Mononuclear cell (primary cell): ENCODE measurements around the gene TMEM150B. TPM values are rescaled to one million over a fixed set of nuclear protein-coding genes. Genes with fewer than 3 reads are reported as not detected.

Experiments used
- H3K27me3 ChIP-seq: 2 replicates; pipeline ENCODE4 v1.6.0; 2011; ENCODE audit warnings: low read length, control low read depth; ENCODE audit not compliant: insufficient read depth
- H3K4me1 ChIP-seq: 2 replicates; pipeline ENCODE4 v1.5.1; 2011; ENCODE audit warnings: mild to moderate bottlenecking, low read length, control low read depth; ENCODE audit not compliant: insufficient read depth
- H3K4me3 ChIP-seq: 2 replicates; pipeline ENCODE4 v1.5.1; 2011; ENCODE audit warnings: mild to moderate bottlenecking, low read length, moderate library complexity
- H3K9me3 ChIP-seq: 2 replicates; pipeline ENCODE4 v1.5.1; 2011; ENCODE audit warnings: low read depth, mild to moderate bottlenecking, control low read depth, low read length
- total RNA-seq: library from RNA; depleted of rRNA; stranded (reverse); fragments of >200 nt; gene quantifications from one replicate; pipeline ENCODE4 v1.2.3, GENCODE V29; 2012

TMEM150B gene
- total RNA-seq, 1 donor: 2.0 TPM

DNA sequence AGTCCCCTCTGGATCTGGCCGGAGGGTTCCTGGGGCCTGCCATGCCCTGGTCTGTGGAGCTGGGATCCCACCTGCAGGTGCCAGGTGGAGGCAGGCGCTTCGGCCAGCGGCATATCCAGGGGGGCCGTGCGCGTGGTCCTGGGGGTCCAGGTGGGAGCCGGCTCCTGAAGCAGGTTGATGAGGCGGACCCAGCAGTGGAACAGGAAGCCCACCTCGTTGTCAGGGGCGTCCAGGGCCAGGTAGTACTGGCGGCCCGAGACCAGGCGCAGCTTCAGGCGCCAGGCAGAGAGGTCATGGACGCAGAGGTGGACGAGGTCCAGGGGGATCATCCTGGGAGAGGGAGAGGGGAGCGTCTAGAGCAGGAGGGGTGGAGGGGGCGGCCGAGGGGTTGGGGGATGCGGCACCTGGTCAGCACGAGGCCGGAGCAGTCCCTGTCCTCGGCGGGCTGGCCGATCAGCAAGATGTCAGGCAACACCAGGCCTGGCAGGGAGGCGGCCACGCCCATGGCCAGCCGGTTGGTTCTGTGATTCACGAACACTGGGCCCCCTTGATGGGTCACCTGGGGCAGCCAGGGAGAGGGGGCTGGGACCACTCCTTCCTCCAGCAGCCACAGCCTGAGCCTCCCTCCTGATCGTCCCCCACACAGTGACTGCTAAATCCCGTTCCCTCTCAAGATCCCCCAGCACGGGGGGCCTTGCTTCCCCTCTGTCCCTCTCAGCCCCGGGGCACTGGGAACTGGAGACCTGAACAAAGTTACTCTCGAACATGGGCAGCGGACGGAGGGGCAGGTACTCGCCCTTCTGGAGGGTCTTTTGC is 37.2 kb upstream of the TMEM150B start:
- Histone ChIP-seq H3K4me3 (no peak overlapping the region), H3K27me3 (no peaks in the 10 kb centered on the region), H3K9me3 (no peaks in the 10 kb centered on the region), H3K4me1 (no peaks in the 10 kb centered on the region)

GRCh38 chr19:55360902-55361301 is 35.8 kb upstream of the TMEM150B start:
- Histone ChIP-seq H3K4me1 (no peaks in the 10 kb centered on the region), H3K9me3 (no peaks in the 10 kb centered on the region), H3K4me3 (no peak overlapping the region), H3K27me3 (peaks cover under 1% of the 10 kb centered on the region)

DNA sequence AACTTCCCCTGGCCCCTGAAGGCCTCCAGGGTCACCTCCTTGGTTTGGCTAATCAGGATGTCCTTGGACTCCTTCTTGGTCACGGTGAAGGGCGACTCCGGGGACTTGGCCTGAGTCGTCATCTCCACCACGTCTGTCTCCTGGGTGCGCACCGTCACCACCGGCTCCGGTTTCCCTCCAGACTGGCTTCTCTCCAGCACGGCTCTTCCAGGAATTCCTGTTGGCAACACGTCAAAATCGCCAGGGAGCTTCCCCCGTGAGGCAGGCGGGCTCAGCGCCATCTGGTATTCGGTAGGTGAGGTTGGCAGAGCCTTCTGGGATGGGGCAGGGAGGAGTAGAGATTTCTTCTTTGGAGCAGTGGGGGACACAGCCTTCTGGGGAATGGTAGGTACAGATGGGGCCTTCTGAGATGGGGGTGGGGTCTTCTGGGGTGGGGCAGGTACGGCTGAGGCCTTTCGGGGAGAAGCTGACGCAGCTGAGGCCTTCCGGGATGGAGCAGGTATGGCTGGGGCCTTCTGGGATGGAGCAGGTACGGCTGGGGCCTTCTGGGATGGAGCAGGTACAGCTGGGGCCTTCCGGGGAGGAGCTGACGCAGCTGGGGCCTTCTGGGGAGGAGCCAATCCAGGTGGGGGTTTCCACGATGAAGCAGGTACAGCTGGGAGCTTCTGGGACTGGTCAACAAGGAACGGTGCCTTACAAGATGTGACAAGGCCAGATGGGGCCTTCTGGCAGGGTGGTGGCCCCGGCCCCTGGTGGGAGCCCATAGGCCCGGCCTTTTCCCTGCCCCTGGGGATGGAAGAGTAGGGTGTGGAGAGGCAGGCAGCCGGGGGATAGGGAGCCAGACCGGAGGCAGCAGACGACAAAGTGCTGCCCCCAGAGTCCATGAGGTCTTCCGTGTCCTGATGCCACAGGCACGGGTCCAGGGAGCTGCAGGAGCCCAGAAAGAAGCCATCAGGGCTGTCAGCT is 34.1 kb upstream of the TMEM150B start:
- H3K27me3 ChIP-seq: peaks cover 8% of the 10 kb centered on the region
- H3K9me3 ChIP-seq: no peaks in the 10 kb centered on the region
- H3K4me1 ChIP-seq: no peaks in the 10 kb centered on the region
- no peak overlapping the region for H3K4me3 ChIP-seq

GRCh38 chr19:55358493-55358892 is 33.4 kb upstream of the TMEM150B start:
- H3K4me1 ChIP-seq: peaks cover 4% of the 10 kb centered on the region
- peaks cover 11% of the 10 kb centered on the region for H3K27me3 ChIP-seq
- H3K9me3 ChIP-seq: no peaks in the 10 kb centered on the region
- no peak overlapping the region for H3K4me3 ChIP-seq

DNA sequence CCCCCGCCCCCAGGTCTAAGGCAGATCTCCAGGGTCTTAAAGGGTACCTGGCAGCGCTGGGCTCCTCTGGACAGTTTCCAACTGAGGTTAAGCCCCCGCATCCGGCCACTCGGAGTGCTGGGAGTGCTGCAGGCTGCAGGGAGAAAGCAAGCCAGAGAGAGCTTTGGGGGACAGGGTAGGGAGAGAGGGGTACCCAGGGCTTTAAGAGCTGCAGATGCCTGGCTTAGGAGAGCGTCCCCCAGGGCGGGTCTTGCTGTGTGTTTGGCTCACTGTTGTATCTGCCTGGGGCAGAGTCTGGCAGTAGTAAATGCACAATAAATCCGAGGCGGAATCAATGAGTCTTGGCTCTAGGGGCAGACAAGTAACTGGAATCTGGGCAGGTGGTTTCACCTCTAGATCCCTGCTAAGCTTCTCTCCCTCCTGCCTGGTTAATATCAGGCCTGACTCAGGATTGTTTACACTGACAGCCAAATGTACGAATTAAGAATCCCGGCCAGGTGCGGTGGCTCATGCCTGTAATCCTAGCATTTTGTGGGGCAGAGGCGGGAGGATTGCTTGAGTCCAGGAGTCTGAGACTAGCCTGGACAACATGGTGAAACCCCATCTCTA is 30.2 kb upstream of the TMEM150B start:
- Histone ChIP-seq H3K4me3 (no peak overlapping the region), H3K27me3 (peaks cover 31% of the 10 kb centered on the region), H3K4me1 (peaks cover 8% of the 10 kb centered on the region), H3K9me3 (no peaks in the 10 kb centered on the region)

GRCh38 chr19:55354698-55355212 is 29.6 kb upstream of the TMEM150B start, which contains the start of gene COX6B2:
TSS of gene COX6B2 (minus strand) at chr19:55354719. CDS start at chr19:55354521, 198 bp downstream.
- Histone ChIP-seq H3K9me3 (no peaks in the 10 kb centered on the region), H3K4me1 (peaks cover 8% of the 10 kb centered on the region), H3K4me3 (no peak within 1 kb of the TSS), H3K27me3 (peaks cover 31% of the 10 kb centered on the region)

- Histone ChIP-seq H3K27me3 (peaks cover 31% of the 10 kb centered on the region), H3K9me3 (no peaks in the 10 kb centered on the region)
Measured at GRCh38 chr19:55353803-55354697, 28.9 kb upstream of the TMEM150B start.

GRCh38 chr19:55353356-55353802 is 28.2 kb upstream of the TMEM150B start:
- Histone ChIP-seq H3K27me3 (peaks cover 31% of the 10 kb centered on the region), H3K4me1 (peaks cover 8% of the 10 kb centered on the region), H3K9me3 (no peaks in the 10 kb centered on the region), H3K4me3 (no peak overlapping the region)

More at GRCh38 chr19:55353803-55354697, 28.9 kb upstream of the TMEM150B start:
- no peak overlapping the region for H3K4me3 ChIP-seq
- H3K4me1 ChIP-seq: peaks cover 8% of the 10 kb centered on the region

DNA sequence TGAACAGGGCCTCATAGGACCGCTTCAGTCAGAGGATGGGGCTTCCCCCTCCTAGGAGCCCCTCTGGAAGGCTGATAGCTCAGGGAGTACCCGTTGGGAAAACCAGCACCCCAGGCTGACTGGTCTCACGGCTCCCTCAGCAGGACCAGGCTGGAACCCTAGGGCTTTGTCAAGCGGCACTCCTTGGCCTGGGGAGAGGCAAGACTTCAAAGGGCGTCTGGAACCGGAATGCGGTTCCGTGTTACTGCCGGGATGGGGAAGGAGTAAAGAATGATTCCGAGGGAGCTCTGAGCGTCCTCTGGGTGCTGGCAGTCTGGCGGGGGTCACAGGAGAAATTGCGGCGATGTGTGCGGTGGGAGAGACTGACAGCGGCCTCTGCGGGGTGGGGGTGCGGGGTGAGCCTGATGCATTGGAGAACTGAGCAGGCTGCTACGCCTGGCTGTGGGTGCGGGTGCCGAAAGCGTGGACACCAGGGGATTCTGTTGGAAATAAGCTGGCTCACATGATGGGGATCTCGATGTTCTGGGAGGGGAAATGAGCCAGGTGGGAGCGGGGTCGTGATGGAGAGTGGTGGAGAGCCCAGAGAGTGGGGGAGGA is 27.5 kb upstream of the TMEM150B start:
- Histone ChIP-seq H3K9me3 (no peaks in the 10 kb centered on the region), H3K4me1 (peaks cover 8% of the 10 kb centered on the region), H3K27me3 (peaks cover 31% of the 10 kb centered on the region), H3K4me3 (no peak overlapping the region)

- peaks cover 8% of the 10 kb centered on the region for H3K4me1 ChIP-seq
- H3K4me3 ChIP-seq: no peak overlapping the region
- no peaks in the 10 kb centered on the region for H3K9me3 ChIP-seq
- peaks cover 31% of the 10 kb centered on the region for H3K27me3 ChIP-seq
Measured at GRCh38 chr19:55352040-55352439, 26.9 kb upstream of the TMEM150B start.

GRCh38 chr19:55350620-55351315 is 25.6 kb upstream of the TMEM150B start:
- H3K4me3 ChIP-seq: no peak overlapping the region
- H3K27me3 ChIP-seq: peaks cover 29% of the 10 kb centered on the region
- no peaks in the 10 kb centered on the region for H3K9me3 ChIP-seq
- peaks cover 8% of the 10 kb centered on the region for H3K4me1 ChIP-seq

DNA sequence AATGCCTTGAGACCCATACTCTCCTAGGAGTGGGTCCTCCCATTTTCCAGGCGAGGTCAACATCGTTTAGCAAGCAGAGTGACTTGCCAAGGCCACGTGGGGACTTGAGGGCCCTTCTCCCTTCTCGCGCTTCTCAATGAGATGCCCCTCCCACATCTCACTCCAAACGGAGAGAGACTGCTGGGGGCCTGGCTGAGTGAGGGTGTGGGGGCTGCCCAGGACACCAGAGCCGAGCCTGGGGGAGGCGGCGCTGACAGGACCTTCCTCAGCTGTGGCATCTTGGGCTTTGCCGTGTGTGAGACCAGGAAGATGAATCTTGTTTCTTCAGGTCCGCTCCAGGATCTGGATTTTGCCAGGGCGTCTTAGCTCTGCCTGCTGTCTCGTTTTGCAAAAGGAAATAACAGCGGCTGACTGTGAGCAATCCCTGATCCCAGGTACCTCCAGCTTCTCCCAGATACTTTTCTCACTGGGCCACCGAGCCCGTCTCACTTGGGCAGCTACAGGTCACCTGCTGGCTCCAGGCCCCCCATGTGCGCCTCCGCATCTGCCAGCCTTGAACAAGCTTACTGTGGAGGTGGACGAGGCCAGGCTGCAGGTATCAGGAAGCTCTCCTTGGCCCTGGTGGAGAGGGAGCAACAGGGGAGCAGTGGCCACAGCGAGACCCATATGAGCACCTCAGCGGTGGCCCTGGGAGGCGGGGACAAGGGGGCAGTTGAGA is 23.3 kb upstream of the TMEM150B start:
- Histone ChIP-seq H3K27me3 (peaks cover 19% of the 10 kb centered on the region), H3K9me3 (no peaks in the 10 kb centered on the region), H3K4me3 (no peak overlapping the region), H3K4me1 (peaks cover 4% of the 10 kb centered on the region)
